Stimulated activated naive CD4-positive, alpha-beta T cell treated with Interleukin-2 at 50 U/mL for 16 hours (primary cell): ENCODE results near the gene GANAB.
A peak's percentile ranks its signal among the peaks of the same experiment; 100 is the strongest.
"Not testable (repeated sequence)": the region's sequence is repeated elsewhere in the genome, so short reads cannot be mapped to it uniquely, and the experiment has no call there.

Experiments used
- DNase-seq: peaks from one replicate; lab custom pipeline; 2025; lab: John Stamatoyannopoulos, UW

Gene GANAB

DNA sequence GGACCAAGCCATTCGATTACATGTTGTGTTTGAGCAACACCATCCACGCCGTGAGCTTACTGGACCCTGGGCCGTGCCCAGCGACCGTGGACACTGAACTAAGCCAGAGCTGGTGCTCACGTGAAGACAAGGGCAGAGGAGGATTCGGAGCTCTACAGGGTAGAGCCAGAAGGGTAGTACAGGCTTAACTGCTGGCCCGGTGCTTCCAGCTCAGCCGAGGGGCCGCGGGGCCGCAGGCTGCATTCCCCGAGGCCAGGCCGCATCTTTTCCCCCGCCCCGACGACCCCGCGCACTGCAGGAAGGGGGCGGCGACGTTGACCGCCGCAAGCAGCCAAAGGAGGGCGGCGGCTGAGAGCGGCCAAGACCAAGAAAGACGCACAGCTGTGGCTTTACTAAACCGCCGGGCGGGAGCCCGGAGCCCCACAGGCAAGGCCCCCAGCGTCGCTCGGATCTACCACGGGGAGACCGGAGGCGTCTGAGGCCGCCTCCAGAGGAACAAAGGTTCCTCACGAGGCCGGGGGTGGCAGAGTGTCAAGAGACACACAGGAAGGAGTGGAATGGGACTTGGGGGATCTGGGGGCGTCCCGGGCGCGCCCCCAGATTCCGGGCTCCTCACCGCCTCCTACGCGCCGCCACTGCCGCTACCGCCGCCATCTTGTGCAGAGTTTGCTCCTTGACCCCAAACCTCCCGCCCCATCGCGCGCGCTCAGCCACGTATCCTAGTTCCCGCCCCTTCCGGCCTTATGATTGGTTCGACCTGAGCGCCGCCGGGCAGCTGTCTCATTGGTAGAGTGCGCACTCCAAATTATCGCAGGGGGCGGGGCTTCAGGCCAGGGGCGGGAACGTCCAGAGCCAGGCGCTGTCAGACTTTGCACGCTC, at the start of gene GANAB:
Gene GANAB (minus strand): TSS at position 668 of the 879 bp plus-strand sequence. CDS start 14 bp downstream, at position 654.
- peak; percentile 100 for DNase-seq

DNA sequence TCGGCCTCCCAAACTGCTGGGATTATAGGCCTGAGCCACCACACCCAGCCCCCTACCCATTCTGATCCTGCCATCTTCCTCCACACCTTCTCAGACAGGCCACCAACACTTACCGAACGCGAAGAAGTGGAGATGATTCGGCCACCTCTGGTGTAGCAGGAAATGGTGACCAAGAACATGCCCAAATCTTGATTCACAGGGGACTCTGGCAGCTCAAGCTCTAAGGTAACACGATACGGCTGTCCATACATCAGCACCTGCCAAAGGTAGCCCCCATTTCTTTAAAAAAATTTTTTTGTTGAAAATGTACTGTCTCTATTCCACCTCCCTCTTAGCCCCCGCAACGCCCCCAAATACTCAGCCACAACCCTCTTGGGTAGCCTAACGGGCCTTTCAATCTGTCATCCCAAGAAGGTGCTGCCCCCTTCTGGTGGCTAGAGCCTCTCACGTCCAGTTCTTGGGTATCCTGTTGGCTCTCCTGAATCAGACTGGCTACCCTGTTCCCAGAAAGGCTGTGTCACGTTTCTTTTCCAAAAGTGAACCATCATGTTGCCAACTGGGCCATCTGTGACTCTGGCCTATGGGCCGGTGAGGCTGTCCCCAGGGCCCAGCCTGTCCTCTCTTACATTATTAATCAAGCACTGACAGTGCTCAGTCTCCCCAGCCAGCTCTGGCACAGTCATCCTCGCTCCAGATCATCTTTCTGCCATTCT, 48.2 kb upstream of the GANAB start:
- peak; percentile 70 for DNase-seq

DNA sequence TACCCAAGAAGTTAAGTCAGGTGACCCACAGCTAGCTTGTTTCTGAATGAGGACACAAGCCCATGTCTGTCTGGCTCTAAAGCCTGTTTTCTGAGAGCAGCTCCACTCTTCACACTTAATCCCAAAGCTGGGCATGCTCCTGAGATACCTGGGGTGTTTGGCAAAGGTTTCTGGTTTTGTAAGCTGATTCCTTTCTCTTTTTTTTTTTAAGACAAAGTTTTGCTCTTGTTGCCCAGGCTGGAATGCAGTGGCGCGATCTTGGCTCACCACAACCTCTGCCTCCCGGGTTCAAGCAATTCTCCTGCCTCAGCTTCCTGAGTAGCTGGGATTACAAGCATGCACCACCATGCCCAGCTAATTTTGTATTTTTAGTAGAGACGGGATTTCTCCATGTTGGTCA, 47.2 kb upstream of the GANAB start:
- not testable (repeated sequence) for DNase-seq

DNA sequence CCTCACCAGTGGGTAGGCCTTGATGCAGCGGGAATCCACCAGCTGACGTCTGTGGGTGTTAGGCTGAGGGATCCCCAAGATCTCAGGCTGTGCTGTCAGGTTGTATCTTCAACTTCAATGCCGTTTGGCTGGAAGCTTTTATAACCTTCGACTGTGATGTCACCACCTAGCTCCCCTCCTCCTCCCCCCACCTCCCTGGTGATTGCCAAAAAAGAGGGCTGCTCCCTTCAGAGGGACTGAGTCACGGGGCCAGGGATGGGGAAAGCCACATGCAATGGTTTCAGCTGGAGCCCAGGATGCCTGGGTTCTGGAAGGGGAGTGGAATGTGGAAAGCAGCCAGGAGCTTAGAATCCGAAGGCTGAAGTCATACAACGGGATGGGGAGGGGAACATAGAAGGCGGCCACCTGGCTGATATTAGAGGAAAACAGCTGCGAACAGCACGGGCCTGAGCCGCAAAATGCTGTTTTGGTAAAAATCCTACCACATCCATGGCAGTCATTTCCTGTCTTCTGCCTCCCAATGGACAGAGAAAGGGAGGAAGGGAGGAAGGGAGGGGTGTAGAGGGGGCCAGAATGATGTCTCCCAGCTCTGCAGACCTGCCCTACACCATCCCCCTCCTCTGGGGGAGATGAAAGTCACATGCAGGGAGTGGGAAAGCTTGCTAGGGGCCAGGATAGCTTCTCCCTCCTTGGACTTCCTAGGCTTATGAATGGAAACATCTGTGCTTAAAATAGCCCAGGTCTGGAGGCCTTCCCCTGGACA, 43.2 kb upstream of the GANAB start, which contains the start of gene LRRN4CL:
Gene LRRN4CL (minus strand): TSS at position 110 of the 763 bp plus-strand sequence. CDS start 1,022 bp downstream, outside the sequence.
- DNase-seq, result no peak

DNA sequence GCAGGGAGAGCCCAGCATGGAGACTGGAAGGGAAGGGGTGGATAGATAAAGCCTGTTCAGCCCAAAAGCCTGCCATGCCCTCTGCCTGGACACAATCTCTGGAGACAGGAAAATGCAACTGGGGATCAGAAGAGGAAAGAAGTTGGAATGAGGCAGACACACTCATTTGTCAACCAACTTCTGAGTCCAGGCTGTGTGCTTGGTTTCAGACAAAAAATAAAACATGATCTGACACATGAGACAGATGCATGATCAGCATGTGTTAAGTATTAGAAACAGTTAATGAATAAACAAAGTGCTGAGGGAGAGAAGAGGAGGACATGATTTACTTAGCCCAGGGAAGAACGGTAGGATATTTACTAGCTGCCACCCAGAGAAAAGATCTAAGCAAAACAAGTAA, 42.1 kb upstream of the GANAB start:
- DNase-seq, result no peak

DNA sequence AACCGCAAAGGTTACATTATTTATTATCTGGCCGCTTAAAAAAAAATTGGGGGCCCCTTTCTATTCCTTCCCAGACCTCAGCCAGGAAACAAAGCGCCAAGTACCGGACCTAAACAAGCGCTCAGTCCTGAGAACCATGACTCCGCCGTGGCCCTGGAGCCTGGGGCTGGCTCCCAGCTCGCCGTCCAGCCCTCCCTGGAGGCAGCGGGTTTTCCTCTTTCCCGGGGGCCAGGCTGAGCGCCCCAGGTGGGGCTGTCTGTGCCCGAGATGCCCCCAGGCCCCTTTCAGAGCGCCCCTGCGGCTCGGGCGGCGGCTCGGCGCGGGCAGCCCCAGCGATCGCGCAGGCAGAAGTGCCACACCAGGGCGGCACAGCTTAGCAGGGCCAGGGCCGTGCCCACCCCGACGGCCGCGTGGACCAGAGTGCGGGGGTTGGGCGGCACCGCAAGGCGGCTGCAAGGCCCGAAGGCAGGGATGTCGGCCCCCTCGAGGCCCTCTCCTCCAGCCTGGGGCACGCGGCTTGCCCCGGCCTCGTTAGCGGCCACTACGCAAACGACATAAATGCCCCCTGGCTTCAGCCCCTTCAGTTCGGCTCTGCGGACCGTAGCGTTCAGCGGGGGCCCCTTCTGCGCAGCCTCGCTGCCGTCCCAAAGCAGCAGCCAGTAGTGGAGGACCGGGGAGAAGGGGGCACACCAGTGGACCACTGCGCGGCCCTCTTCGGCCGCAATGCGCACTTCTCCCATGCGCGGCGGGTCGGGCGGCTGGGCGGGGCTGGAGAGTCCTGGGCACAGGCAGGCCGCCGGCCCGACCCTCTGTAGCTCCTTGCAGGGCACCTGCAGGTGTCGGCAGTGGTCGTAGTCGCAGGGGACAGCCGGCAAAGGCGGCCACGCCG, 41.3 kb upstream of the GANAB start:
- no peak for DNase-seq

DNA sequence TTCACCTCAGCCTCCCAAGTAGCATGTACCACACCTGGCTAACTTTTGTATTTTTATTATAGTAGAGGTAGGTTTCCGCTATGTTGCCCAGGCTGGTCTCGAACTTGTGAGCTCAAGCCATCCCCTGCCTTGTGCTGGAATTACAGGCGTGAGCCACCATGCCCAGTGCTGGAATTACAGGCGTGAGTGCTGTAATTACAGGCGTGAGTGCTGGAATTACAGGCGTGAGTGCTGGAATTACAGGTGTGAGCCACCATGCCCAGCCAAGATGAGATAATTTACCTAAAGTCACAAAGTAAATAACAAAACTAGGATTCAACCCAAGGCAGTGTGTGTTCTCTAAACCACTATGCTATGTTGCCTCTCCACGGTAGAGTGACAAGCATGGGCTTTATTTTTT, 36.1 kb upstream of the GANAB start:
- no peak for DNase-seq

DNA sequence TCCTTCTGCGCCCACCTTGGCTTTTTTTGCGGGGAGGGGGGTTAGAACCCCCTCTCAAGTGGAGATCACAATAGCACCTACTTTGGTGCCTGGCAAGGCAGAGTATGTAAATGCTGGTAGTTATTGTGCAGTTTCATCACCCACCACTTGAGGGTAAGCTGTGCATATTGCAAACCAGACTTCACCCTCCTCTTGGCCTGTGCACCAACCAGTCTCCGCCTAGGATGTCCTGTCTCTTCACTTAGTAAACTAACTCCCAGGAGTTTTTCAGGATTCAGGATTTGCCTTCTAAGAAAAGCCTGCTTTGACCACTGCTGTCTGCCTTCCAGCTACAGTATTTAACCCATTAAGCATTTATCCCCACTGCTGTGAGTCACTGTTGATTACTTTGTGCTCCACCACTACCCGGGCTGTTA, 34.4 kb upstream of the GANAB start:
- no peak for DNase-seq

DNA sequence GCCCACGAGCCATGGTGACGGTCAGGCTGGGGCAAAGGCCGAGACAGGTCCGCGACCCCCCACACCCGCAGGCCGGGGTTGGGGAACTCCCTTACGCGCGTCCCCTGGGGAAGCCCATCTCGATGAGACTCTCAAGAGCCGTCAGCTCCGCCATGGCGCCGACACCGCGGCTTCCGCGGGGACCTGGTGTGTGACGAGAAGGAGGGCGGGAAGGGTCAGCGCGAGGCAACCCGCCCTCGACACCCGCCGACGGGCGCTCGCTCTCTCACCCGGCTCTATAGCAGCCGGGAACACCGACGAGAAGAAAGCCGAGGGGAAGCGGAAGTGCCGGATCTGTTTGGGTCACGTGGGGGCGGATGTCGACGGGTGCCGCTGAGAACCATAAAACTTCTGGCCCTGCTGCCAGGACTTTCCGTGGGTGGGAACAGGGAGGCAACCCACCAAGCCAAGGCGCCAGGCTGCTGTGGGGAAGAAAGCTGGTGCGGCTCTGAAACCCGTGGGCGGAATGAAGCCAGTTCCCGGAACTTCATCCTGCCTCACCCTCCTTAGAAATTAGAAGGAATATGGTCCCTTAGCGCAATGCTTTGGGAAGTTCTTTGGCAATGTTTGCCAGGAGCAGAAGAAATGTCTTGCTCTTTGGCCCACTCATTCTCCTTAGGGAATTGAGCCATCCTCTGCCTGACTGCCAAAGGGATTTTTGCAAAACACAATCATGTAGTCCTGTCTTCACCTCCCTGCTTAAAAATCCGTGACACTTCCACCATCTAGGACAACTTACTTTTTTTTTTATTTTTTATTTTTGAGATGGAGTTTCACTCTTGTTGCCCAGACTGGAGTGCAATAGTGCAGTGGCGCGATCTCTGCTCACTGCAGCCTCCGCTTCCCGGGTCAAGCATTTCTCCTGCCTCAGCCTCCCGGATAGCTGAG, 32.6 kb upstream of the GANAB start, which contains the start of gene UBXN1:
Gene UBXN1 (minus strand): TSS at position 304 of the 927 bp plus-strand sequence. CDS start 150 bp downstream, at position 154.
- peak; percentile 88 for DNase-seq

DNA sequence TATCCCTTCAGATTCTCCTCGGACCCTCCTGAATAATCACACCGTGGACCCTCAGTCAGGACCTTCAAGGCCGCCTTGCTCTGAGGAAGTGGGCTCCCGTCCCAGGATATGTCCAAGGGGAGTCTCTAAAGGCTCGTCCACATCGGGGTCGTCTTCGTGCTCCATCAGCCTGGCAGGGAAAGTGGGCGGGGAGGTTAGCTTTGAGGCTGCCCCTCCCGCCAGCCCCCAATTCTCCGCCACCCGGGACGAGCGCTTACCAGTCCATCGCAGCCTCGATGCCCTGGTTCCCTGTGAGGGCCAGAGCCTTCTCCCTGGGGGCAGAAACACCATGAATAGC, 32.0 kb upstream of the GANAB start:
- DNase-seq, result no peak

DNA sequence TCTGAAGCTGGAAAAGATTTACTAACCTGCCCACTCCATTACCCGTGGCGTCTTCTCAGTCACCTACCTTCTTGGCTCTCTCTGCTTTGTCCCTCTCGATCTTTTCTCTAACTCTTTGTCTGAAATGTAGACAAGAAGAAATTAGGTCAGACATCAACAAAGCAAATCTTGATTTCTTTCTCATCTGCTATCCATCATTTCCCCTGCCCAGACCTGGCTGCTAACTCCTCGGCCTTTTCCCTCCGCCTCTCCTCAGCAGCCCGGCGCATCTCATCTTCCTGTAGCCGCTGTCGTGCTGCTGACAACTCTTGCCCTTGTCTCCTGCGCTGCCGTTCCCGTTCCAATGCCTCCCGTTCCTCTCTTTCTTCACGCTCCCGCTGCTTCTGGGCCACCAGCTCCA, 31.3 kb upstream of the GANAB start:
- no peak for DNase-seq

DNA sequence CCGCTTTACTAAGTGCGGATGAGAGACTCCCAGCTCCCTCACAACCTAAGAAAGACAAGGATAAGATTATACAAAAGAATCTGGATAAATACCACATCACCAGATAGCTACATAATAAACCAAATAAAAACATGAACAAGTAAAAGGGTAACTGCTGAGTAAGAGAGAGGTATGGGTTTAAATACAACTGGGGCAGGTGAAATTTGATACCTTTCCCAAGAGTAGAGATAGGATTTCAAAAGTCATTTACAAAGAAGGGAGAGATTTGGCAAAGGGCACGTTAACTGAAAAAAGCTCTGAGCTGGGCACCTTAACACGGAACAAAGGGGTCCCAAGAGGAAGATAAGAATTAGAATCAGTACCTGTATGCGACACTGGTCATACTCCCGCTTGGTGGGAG, 30.7 kb upstream of the GANAB start:
- DNase-seq, result no peak

DNA sequence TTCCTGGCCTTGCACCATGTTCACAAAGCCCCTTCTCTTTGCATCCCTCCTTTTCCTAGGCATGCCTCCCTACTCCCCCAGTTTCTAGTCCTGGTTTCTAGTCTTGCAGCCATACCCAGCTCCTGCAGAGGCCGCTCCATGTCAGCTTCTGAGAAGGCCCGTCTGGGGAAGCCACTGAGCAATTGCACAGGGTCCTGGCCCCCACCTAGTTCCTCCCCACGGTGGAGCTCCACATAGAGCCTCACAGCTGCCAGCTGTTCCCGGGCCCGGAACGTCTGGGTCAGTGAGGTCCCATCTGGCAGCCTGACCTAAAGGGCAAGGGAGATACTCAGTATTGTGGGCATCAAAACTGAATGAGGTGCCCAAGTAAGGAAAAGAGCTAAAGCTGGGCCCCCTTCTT, 30.3 kb upstream of the GANAB start:
- DNase-seq, result no peak

DNA sequence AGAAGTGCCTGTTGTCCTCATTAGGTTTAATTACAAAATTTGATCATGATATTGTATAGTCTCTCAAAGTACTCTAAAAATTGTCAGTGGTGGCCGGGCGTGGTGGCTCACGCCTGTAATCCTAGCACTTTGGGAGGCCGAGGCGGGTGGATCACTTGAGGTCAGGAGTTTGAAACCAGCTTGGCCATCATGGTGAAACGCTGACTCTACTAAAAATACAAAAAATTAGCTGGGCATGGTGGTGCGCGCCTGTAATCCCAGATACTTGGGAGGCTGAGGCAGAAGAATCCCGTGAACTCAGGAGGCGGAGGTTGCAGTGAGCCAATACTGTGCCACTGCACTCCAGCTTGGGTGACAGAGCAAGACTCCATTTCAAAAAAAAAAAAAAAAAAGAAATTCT, 29.0 kb upstream of the GANAB start:
- DNase-seq, result not testable (repeated sequence)

DNA sequence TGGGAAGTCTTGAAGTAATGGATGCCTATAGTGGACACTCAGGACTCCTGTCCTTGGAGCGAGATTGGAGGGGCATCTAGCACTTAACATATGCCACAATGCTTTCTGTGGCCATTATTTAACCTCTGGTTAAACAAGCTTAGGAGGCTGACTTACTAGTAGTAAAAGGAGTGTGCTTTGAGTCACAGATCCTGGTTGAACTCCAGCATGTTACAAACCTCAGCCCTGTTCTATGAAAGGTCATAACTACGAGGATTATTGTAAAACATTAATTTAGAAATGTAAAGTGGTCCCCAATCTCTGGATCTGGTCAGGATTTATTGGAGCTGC, 26.7 kb upstream of the GANAB start:
- DNase-seq, result no peak

DNA sequence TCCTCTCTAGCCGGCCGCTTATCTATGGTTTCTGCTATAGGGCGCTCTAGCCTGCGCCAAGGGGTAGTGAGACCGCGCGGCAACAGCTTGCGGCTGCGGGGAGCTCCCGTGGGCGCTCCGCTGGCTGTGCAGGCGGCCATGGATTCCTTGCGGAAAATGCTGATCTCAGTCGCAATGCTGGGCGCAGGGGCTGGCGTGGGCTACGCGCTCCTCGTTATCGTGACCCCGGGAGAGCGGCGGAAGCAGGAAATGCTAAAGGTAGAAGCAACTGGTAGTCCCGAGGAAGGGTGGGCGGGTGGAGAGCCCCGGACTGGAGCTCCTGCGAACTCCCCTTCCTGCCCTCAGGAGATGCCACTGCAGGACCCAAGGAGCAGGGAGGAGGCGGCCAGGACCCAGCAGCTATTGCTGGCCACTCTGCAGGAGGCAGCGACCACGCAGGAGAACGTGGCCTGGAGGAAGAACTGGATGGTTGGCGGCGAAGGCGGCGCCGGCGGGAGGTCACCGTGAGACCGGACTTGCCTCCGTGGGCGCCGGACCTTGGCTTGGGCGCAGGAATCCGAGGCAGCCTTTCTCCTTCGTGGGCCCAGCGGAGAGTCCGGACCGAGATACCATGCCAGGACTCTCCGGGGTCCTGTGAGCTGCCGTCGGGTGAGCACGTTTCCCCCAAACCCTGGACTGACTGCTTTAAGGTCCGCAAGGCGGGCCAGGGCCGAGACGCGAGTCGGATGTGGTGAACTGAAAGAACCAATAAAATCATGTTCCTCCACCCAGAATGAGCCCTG, 25.4 kb upstream of the GANAB start, which contains the start of the genes LBHD1 and UQCC3:
Gene LBHD1 (minus strand): TSS at position 660 of the 782 bp plus-strand sequence. CDS start 2,236 bp downstream, outside the sequence.
Gene UQCC3 (plus strand): TSS at position 66 of the 782 bp plus-strand sequence. CDS start 73 bp downstream, at position 139.
- peak; percentile 85 for DNase-seq

DNA sequence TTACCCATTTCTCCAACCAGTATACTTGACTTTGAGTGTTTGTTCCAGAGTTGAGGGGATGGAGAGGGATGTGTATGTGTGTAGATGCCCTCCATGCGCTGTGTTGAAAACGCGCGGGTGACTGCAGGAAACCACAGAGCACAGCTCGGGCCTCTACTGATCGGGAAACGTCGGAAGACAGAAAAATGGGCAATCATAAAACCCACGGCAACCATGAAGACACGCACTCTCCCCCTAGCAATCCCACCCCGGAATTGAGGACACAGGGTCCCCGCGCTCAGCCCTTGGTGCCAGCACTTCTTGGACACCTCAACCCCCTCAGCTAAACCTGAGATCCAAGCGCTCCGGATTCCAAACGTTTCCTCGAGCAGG, 24.8 kb upstream of the GANAB start:
- DNase-seq, result no peak

DNA sequence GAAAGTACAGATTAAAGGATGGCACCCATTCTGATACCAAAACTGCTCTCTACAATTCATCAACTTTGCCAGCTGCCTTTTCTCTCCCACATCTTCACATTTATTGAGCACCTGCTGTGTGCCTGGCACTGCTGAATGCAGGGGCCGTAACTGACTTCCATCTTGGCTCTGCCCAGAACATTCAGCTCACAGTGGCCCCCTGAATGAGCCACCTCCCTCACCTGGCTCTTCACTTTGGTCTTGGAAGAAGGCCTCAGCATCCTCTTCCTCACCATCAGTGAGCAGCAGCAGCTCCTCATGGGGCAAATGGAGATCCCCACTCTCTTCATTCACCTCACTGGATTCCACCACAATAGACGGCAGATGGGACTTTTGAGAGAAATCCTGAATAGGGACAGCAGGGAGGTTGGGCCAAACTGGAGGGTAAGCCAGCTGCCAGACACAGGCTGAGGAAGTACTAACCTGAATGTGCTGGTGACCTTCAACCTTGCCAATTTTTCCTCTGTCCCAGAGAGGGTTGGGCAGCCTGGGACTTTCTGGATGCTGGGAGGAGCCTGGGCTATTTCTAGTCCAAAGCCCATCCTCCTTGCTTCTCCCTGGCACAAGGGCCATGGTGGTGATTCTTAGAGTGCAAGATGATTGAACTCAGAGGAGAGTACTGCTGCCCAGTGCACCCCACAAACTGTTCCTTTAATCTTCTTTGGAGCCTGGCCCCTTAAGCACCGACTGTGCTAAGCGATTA, 23.2 kb upstream of the GANAB start:
- no peak for DNase-seq

DNA sequence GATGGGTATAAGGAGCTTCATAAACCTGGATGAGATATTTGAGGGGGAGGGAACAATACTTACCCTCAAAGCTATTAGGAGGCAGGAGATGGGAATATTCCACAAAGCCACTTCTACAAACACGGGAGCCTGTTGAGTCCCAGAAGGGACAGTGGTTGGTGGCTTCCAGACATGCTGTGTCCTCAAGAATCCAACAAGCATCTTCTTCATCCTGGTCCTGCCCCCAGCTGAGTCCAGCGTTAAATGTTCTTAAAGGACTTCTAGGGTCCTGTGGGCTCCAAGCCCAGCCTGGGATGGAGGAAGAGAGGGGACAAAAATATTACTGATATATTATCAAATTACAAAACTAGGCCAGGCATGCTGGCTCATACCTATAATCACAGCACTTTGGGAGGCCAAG, 21.0 kb upstream of the GANAB start:
- DNase-seq, result no peak
